Natural killer cell (primary cell): Measurements from ENCODE around the gene ZNG1A. TPM values are rescaled to one million over a fixed set of nuclear protein-coding genes. Genes with fewer than 3 reads are reported as not detected.
"Not testable (repeated sequence)": the region's sequence is repeated elsewhere in the genome, so short reads cannot be mapped to it uniquely, and the experiment has no call there.

ENCODE experiments used
- ATAC-seq, 3 donors: fragments of 150-1000 bp in 2 of 3; fragments of 200-7000 bp in 1 of 3; cut with Tn5 transposase; 1 replicate in 1 of 3; 2 replicates in 2 of 3; pipeline ENCODE4 v1.10.0; 2021; ENCODE audit warnings: mild to moderate bottlenecking in 2 of 3, moderate library complexity in 2 of 3
- DNase-seq, 2 donors: peaks; one replicate each; pipeline versions ENCODE4 v3.0.0 to v3.0.0-alpha.2; 2013 to 2021; ENCODE audit warnings: mixed read lengths in 1 of 2
- H3K27ac ChIP-seq: one replicate; pipeline ENCODE4 v1.5.1; 2013; ENCODE audit warnings: mild to moderate bottlenecking, low read length
- H3K27me3 ChIP-seq: one replicate; pipeline ENCODE4 v1.6.1; 2013; ENCODE audit warnings: low read length; ENCODE audit not compliant: control insufficient read depth, insufficient read depth
- H3K36me3 ChIP-seq: one replicate; pipeline ENCODE4 v1.6.1; 2013; ENCODE audit warnings: low read length; ENCODE audit not compliant: control insufficient read depth, insufficient read depth
- H3K4me1 ChIP-seq: one replicate; pipeline ENCODE4 v1.6.1; 2013; ENCODE audit warnings: low read length; ENCODE audit not compliant: control insufficient read depth, insufficient read depth
- H3K4me3 ChIP-seq: one replicate; pipeline ENCODE4 v1.5.1; 2013; ENCODE audit warnings: low read length
- H3K9me3 ChIP-seq: one replicate; pipeline ENCODE4 v1.6.1; 2013; ENCODE audit warnings: low read length; ENCODE audit not compliant: control insufficient read depth, insufficient read depth
- H3K27ac Mint-ChIP-seq, 2 donors: one replicate each; pipeline ENCODE4 v1.8.0; 2022; ENCODE audit warnings: mild to moderate bottlenecking in 2 of 2, mixed read lengths in 2 of 2, moderate library complexity in 1 of 2
- H3K27me3 Mint-ChIP-seq, 2 donors: one replicate each; pipeline ENCODE4 v1.8.0; 2022; ENCODE audit warnings: low read depth in 2 of 2, mixed read lengths in 2 of 2
- H3K36me3 Mint-ChIP-seq: one replicate; pipeline ENCODE4 v1.8.0; 2022; ENCODE audit warnings: mixed read lengths
- H3K4me1 Mint-ChIP-seq, 2 donors: one replicate each; pipeline ENCODE4 v1.8.0; 2022; ENCODE audit warnings: mixed read lengths in 2 of 2
- H3K4me3 Mint-ChIP-seq: one replicate; pipeline ENCODE4 v1.8.0; 2022; ENCODE audit warnings: mild to moderate bottlenecking, moderate library complexity, mixed read lengths
- H3K9me3 Mint-ChIP-seq, 2 donors: one replicate each; pipeline ENCODE4 v1.8.0; 2022; ENCODE audit warnings: mixed read lengths in 2 of 2
- WGBS: methylation state at CpG from one replicate; pipeline ENCODE4 v1.1.7; 2013; ENCODE audit warnings: missing lambda C conversion rate; ENCODE audit not compliant: insufficient coverage; 5-methylcytosine and 5-hydroxymethylcytosine counted together
- intact Hi-C: fragments of 100-400 bp; cut with micrococcal nuclease; formaldehyde crosslinking; loops from one replicate; pipeline ENCODE4 v1.14.2; 2022
- total RNA-seq, 4 donors: library from RNA; stranded (reverse); fragments of 120-200 nt in 1 of 4; gene quantifications; one replicate each; pipeline versions ENCODE4 v1.2.3 to v1.2.4, GENCODE V29; 2013 to 2022
- TF ChIP-seq, protein P1 (sequence below): fragments of 200-600 bp; IDR thresholded peaks from one replicate; pipeline ENCODE4 v1.8.0; 2022; ENCODE audit warnings: antibody characterized with exemption

ZNG1A gene
- total RNA-seq, 3 donors from 2014 or later (not counting 1 experiment from before 2014, with no cell fraction given): 10.3 to 13.6 (median 12.1) TPM

DNA sequence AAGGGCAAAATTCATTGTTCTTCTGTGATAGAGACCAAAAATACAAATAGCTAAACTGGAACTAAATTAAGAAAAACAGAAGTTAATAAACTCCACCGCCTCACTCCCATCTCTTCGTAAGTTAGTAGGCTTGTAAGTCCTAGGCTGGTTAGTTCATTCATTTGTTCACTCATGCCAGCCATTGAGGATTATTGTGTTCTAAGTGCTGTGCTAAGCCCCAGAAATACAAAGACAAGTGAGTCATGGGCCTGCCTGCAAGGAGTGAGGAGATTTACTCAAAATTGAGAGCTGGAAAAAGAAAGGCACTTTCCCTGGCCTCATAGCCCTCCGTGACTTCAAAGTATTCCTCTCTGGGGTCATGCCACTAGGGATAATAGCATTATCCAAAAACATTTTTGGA lies 44.3 kb upstream of the ZNG1A start:
- no peak for ATAC-seq
- Mint-ChIP-seq H3K4me1 (peaks cover 15 to 21% of the 10 kb centered on the region in 2 donors), H3K9me3 (no peaks in the 10 kb centered on the region), H3K4me3 (peak overlapping the region; percentile 65), H3K27ac (peak overlapping the region; percentile 53 to 67), H3K27me3 (no peaks in the 10 kb centered on the region), H3K36me3 (no peaks in the 10 kb centered on the region)
- no peak overlapping the region for H3K4me3 ChIP-seq
- DNase-seq: no peak
- H3K27ac ChIP-seq: peak overlapping the region; percentile 59
- no peaks in the 10 kb centered on the region for H3K27me3 ChIP-seq
- intact Hi-C loops: loop anchor here (2.0 kb wide), 1 partner anchor 50 kb away; no protein-coding TSS in a partner anchor
- peaks cover 35% of the 10 kb centered on the region for H3K4me1 ChIP-seq
- no peaks in the 10 kb centered on the region for H3K36me3 ChIP-seq
- no peaks in the 10 kb centered on the region for H3K9me3 ChIP-seq
- WGBS: 83% methylated on average over 3 of the region's 3 CpGs
- TF ChIP-seq, protein P1, sequence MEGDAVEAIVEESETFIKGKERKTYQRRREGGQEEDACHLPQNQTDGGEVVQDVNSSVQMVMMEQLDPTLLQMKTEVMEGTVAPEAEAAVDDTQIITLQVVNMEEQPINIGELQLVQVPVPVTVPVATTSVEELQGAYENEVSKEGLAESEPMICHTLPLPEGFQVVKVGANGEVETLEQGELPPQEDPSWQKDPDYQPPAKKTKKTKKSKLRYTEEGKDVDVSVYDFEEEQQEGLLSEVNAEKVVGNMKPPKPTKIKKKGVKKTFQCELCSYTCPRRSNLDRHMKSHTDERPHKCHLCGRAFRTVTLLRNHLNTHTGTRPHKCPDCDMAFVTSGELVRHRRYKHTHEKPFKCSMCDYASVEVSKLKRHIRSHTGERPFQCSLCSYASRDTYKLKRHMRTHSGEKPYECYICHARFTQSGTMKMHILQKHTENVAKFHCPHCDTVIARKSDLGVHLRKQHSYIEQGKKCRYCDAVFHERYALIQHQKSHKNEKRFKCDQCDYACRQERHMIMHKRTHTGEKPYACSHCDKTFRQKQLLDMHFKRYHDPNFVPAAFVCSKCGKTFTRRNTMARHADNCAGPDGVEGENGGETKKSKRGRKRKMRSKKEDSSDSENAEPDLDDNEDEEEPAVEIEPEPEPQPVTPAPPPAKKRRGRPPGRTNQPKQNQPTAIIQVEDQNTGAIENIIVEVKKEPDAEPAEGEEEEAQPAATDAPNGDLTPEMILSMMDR: no peak

DNA sequence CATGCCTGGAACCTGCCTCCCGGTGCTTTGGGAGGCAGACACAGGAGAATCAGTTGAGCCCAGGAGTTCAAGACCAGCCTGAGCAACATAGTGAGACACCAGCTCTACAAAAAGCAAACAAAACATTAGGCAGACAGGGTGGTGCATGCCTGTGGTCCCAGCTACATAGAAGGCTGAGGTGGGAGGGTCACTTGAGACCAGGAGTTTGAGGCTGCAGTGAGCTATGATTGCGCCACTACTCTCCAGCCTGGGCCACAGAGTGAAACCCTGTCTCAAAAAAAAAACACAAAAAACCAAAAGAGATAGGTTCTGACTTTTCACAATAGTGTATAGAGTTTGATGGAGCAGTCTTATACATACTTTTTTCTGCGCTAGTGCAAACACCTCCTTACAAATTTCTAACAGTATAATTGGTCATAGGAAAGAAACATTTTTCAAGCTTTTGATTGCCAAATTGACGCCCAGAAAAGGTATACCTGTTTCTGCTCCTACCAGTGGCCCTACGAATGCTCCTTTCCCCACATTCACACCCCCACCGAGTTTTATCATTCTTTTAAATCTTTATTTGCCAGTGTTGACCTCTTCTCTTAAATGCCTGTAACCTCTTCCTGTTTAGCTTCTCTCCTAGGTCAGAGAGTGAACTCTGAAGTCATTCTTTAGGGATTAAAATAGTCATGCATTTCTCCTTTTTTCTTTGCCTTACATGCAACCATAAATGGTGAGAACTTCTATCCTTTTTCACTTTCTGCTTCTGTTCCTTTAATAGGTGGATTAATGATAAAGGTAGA lies 43.3 kb upstream of the ZNG1A start:
- H3K27ac Mint-ChIP-seq: peak overlapping the region; percentile 53 to 67
- WGBS: 30% methylated on average over 4 of the region's 6 CpGs
- H3K27me3 Mint-ChIP-seq: no peaks in the 10 kb centered on the region
- DNase-seq (no peak), ATAC-seq (peak; percentile 11 to 65 (median 57))
- Histone ChIP-seq H3K27me3 (no peaks in the 10 kb centered on the region), H3K4me3 (no peak overlapping the region), H3K9me3 (no peaks in the 10 kb centered on the region), H3K4me1 (peaks cover 35% of the 10 kb centered on the region), H3K36me3 (no peaks in the 10 kb centered on the region), H3K27ac (peak overlapping the region; percentile 59)
- H3K4me1 Mint-ChIP-seq: peaks cover 17 to 27% of the 10 kb centered on the region in 2 donors
- TF ChIP-seq, protein P1: no peak
- H3K36me3 Mint-ChIP-seq: no peaks in the 10 kb centered on the region
- intact Hi-C loops: loop anchor here (2.0 kb wide), 1 partner anchor 51 kb away; no protein-coding TSS in a partner anchor
- H3K4me3 Mint-ChIP-seq: peak overlapping the region; percentile 65
- H3K9me3 Mint-ChIP-seq: no peaks in the 10 kb centered on the region

DNA sequence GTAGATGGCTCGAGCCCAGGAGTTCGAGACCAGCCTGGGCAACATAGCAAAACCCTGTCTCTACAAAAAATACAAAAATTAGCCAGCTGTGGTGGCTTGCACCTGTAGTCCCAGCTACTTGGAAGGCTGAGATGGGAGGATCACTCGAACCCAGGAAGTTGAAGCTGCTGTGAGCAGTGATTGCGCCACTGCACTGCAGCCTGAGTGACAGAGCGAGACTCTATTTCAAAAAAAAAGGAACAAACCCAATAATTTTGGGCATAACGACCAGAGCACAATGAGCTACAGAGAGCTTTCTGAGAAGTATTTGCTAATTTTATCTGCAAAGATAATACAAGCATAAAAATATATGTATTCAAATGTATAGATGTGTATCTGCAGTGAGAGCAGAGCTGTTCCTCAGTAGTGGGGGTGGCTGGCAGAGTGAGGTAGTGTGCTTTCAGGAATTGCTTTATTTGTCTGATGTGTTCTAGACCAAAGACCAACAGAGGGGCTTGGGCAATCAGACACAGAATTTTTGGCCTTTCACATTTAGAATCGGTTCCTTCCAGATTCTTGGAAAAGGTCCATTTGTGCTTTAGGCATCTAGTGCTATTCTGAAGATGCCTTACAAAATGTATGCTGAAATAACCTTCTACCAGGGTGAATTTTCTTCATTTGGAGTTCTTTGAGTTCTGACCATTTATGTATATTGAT lies 41.0 kb upstream of the ZNG1A start:
- Mint-ChIP-seq H3K4me1 (peaks cover 30 to 45% of the 10 kb centered on the region in 2 donors), H3K27me3 (no peaks in the 10 kb centered on the region), H3K9me3 (no peaks in the 10 kb centered on the region), H3K4me3 (no peak overlapping the region), H3K36me3 (no peaks in the 10 kb centered on the region), H3K27ac (peak overlapping the region in 1 of 2 donors; percentile 41)
- ATAC-seq (no peak), DNase-seq (no peak)
- H3K9me3 ChIP-seq: no peaks in the 10 kb centered on the region
- no peaks in the 10 kb centered on the region for H3K27me3 ChIP-seq
- intact Hi-C loops: no loop called here
- TF ChIP-seq, protein P1: no peak
- H3K4me3 ChIP-seq: no peak overlapping the region
- no peaks in the 10 kb centered on the region for H3K36me3 ChIP-seq
- WGBS: 89% methylated on average over 6 of the region's 7 CpGs
- H3K4me1 ChIP-seq: peaks cover 38% of the 10 kb centered on the region
- no peak overlapping the region for H3K27ac ChIP-seq

DNA sequence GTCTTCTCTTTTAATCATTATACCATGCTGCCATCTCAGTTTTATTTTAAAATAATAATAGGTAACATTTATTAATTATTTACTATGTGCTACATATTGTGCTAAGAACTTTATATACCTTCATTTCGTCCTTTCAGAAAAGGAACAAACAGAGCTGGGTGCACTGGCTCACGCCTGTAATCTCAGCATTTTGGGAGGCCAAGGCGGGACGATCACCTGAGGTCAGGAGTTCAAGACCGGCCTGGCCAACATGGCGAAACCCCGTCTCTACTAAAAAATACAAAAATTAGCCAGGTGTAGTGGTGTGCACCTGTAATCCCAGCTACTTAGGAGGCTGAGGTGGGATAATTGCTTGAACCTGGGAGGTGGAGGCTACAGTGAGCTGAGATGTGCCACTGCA lies 40.2 kb upstream of the ZNG1A start:
- H3K4me3 Mint-ChIP-seq, intact Hi-C loops, H3K36me3 ChIP-seq, H3K27me3 Mint-ChIP-seq, H3K9me3 ChIP-seq, H3K27ac Mint-ChIP-seq, H3K27ac ChIP-seq, H3K27me3 ChIP-seq, DNase-seq, H3K4me3 ChIP-seq, H3K36me3 Mint-ChIP-seq, ATAC-seq, H3K9me3 Mint-ChIP-seq: not testable (repeated sequence)
- WGBS: 97% methylated on average over 7 of the region's 7 CpGs
- H3K4me1 Mint-ChIP-seq: peaks cover 30 to 45% of the 10 kb centered on the region in 2 donors
- H3K4me1 ChIP-seq: peaks cover 36% of the 10 kb centered on the region
